Effector memory CD8-positive, alpha-beta T cell (primary cell): ENCODE data around the gene EDN1.
"Not testable (repeated sequence)": the region's sequence is repeated elsewhere in the genome, so short reads cannot be mapped to it uniquely, and the experiment has no call there.

Source experiments
- ATAC-seq: fragments of 150-1000 bp; cut with Tn5 transposase; replicated peaks from 2 replicates; pipeline ENCODE4 v1.10.0; 2021; ENCODE audit warnings: mild to moderate bottlenecking, moderate library complexity
- DNase-seq, 3 experiments: peaks; one replicate each; pipeline ENCODE4 v3.0.0; 2021
- H3K27ac Mint-ChIP-seq, 2 donors: one replicate each; pipeline ENCODE4 v1.8.0; 2022; ENCODE audit warnings: mild to moderate bottlenecking in 2 of 2, mixed read lengths in 2 of 2, moderate library complexity in 2 of 2
- H3K27me3 Mint-ChIP-seq, 2 donors: one replicate each; pipeline ENCODE4 v1.8.0; 2022; ENCODE audit warnings: mixed read lengths in 2 of 2
- H3K36me3 Mint-ChIP-seq: one replicate; pipeline ENCODE4 v1.8.0; 2022; ENCODE audit warnings: mild to moderate bottlenecking, moderate library complexity, mixed read lengths; ENCODE audit not compliant: insufficient read depth
- H3K4me1 Mint-ChIP-seq, 2 donors: one replicate each; pipeline ENCODE4 v1.8.0; 2022; ENCODE audit warnings: low read depth in 2 of 2, mixed read lengths in 2 of 2
- H3K4me3 Mint-ChIP-seq, 2 donors: one replicate each; pipeline ENCODE4 v1.8.0; 2022; ENCODE audit warnings: mild to moderate bottlenecking in 2 of 2, mixed read lengths in 2 of 2, moderate library complexity in 2 of 2
- H3K9me3 Mint-ChIP-seq, 2 donors: one replicate each; pipeline ENCODE4 v1.8.0; 2022; ENCODE audit warnings: mixed read lengths in 2 of 2

The EDN1 gene

GRCh38 chr6:12311106-12311505, 20.9 kb downstream of the EDN1 start:
- Mint-ChIP-seq H3K27ac (no peak overlapping the region), H3K9me3 (no peaks in the 10 kb centered on the region), H3K36me3 (peaks cover 4% of the 10 kb centered on the region), H3K4me1 (no peaks in the 10 kb centered on the region), H3K27me3 (peaks cover 5 to 16% of the 10 kb centered on the region in 2 donors), H3K4me3 (no peak overlapping the region)
- no peak for ATAC-seq
- no peak for DNase-seq

DNA sequence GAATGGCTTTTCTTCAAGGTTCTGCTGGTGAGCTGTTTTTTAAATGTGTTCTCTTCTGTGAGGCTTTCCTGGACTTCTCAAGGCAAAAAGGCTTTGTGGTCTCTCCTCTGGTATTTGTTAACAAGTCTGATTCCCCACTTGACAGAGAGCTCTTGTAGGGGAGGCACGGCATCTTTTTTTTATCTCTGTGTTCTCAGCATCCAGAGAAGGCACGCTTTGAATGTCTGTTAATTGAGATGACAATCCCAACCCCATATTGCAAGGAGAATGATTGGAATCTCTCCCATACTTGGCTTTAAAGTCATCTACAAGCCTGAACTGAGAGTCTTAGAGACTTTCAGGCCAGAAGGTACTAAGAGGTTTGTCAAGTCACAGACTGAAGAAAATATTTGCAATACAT, 22.6 kb downstream of the EDN1 start:
- ATAC-seq: no peak
- DNase-seq: no peak

DNA sequence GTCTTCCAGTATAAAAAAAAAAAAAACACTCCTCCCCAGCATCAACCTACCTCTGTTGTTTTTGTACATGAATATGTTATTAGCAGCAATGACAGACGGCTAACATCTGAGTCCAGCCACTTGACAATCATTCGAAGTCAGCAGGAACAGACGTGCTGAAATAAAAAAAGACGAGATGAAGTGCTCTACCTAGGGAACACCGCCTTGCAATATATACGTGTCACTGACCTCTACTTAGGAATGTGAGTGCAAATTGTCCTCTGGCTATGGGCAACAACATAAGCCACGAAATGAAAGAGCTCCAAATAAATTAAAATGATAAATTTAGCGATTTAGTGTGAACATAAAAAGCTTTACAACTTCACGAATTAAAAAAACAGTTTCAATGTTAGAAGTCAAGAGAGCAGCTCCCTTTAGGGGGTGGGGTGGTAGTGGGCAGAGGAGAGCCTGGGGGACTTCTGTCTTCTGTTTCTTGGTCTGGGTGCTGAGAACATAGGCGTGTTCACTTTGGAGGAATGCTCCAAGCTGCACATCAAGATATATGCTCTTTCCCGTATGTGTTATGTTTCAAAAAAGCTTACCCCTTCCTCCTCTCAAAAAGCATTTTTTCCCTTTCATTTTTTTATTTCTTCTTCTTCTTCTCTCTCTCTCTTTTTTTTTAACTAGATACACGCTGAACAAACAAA, 23.3 kb downstream of the EDN1 start:
- ATAC-seq (no peak), DNase-seq (no peak)
- Mint-ChIP-seq H3K27me3 (peaks cover 7 to 9% of the 10 kb centered on the region in 2 donors), H3K4me1 (no peaks in the 10 kb centered on the region), H3K27ac (no peak overlapping the region), H3K9me3 (peaks cover 0 to 2% of the 10 kb centered on the region in 2 donors), H3K36me3 (no peaks in the 10 kb centered on the region), H3K4me3 (no peak overlapping the region)

More for the DNA sequence above, 22.6 kb downstream of the EDN1 start:
- H3K36me3 Mint-ChIP-seq: peaks cover 3% of the 10 kb centered on the region
- H3K4me3 Mint-ChIP-seq: no peak overlapping the region
- no peaks in the 10 kb centered on the region for H3K9me3 Mint-ChIP-seq
- no peak overlapping the region for H3K27ac Mint-ChIP-seq
- no peaks in the 10 kb centered on the region for H3K4me1 Mint-ChIP-seq
- peaks cover 5 to 9% of the 10 kb centered on the region in 2 donors for H3K27me3 Mint-ChIP-seq

DNA sequence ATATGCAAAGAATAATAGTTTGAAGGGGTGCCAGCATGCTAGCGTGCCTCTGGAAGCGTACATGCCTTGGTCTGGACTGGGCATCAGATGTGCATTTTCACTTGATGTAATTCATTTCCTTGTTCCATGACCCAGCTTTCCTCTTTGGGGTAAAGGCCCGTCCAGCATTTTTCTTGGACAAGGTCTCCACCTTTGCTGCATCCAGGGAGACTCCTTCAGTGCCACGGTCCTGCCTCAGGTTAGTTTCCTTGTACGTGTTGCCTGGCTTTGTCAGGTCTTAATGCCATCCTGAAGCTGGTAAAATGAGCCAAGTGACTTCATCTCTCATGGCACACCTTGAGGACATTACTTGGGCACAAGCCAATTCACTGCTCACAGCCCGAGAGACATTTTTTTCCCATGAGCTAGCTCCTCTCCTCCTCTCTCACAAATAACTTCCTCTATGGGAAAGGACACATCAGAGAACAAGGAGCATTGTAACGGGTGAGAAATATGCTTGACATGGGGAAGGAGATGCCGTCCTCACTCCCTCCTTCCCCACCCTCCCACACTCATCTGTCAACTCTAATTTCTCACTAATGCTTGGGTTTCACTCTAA, 23.9 kb downstream of the EDN1 start:
- H3K9me3 Mint-ChIP-seq: peaks cover 3 to 8% of the 10 kb centered on the region in 2 donors
- no peaks in the 10 kb centered on the region for H3K36me3 Mint-ChIP-seq
- peaks cover 0 to 2% of the 10 kb centered on the region in 2 donors for H3K4me1 Mint-ChIP-seq
- no peak overlapping the region for H3K4me3 Mint-ChIP-seq
- DNase-seq (no peak), ATAC-seq (no peak)
- no peak overlapping the region for H3K27ac Mint-ChIP-seq
- H3K27me3 Mint-ChIP-seq: peaks cover 14 to 15% of the 10 kb centered on the region in 2 donors

GRCh38 chr6:12314751-12315150, 24.6 kb downstream of the EDN1 start:
- Mint-ChIP-seq H3K4me1 (peaks cover 0 to 2% of the 10 kb centered on the region in 2 donors), H3K9me3 (peaks cover 5 to 9% of the 10 kb centered on the region in 2 donors), H3K4me3 (no peak overlapping the region), H3K36me3 (no peaks in the 10 kb centered on the region), H3K27ac (no peak overlapping the region), H3K27me3 (peaks cover 16 to 19% of the 10 kb centered on the region in 2 donors)
- DNase-seq: no peak
- no peak for ATAC-seq

- H3K27ac Mint-ChIP-seq: no peak overlapping the region
- no peaks in the 10 kb centered on the region for H3K36me3 Mint-ChIP-seq
- H3K9me3 Mint-ChIP-seq: peaks cover 5 to 9% of the 10 kb centered on the region in 2 donors
- DNase-seq (no peak), ATAC-seq (no peak)
- peaks cover 16 to 23% of the 10 kb centered on the region in 2 donors for H3K27me3 Mint-ChIP-seq
- peaks cover 0 to 2% of the 10 kb centered on the region in 2 donors for H3K4me1 Mint-ChIP-seq
- H3K4me3 Mint-ChIP-seq: no peak overlapping the region
Observed at GRCh38 chr6:12315292-12316081, 25.3 kb downstream of the EDN1 start.

DNA sequence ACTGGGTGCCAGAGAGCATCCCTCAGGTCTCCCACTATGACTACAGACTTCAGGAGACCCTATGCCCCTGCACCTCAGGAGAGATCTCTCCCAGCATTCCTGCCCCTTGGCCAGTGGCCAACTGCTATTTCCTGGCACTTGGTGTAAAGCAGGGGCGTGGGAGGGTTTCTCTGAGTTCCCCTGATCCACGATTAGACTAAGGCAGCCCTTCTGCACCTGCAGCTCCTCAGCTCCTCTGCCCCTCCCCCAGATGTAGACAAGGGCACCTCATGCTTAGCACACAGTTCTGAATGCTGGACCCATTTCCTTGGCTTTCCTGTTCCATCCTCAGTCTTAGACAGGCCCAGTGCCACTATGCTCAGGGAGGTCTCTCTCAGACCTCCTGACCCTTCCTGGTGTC, 28.6 kb downstream of the EDN1 start:
- H3K27me3 Mint-ChIP-seq: peaks cover 30 to 43% of the 10 kb centered on the region in 2 donors
- DNase-seq: no peak
- H3K27ac Mint-ChIP-seq: no peak overlapping the region
- H3K36me3 Mint-ChIP-seq: no peaks in the 10 kb centered on the region
- peaks cover 5 to 9% of the 10 kb centered on the region in 2 donors for H3K9me3 Mint-ChIP-seq
- H3K4me1 Mint-ChIP-seq: peaks cover 0 to 2% of the 10 kb centered on the region in 2 donors
- ATAC-seq: no peak
- no peak overlapping the region for H3K4me3 Mint-ChIP-seq

DNA sequence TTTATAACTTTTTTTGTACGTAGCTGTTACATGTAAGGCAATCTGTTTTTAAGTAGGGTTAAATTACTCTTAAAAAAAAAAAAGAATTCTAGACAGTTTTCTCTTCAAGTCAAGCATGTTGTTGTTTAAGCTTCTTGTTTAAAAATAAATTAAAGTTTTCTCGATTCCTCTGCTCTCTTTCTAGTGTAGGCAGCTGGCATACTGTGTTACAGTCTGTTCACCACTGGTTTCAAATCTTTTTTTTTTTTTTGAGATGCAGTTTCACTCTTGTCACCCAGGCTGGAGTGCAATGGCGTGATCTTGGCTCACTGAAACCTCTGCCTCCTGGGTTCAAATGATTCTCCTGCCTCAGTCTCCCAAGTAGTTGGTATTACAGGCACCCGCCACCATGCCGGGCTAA, 29.9 kb downstream of the EDN1 start:
- not testable (repeated sequence) for H3K9me3 Mint-ChIP-seq, H3K4me1 Mint-ChIP-seq, H3K36me3 Mint-ChIP-seq, H3K4me3 Mint-ChIP-seq, H3K27ac Mint-ChIP-seq, DNase-seq, ATAC-seq
- peaks cover 29 to 40% of the 10 kb centered on the region in 2 donors for H3K27me3 Mint-ChIP-seq

DNA sequence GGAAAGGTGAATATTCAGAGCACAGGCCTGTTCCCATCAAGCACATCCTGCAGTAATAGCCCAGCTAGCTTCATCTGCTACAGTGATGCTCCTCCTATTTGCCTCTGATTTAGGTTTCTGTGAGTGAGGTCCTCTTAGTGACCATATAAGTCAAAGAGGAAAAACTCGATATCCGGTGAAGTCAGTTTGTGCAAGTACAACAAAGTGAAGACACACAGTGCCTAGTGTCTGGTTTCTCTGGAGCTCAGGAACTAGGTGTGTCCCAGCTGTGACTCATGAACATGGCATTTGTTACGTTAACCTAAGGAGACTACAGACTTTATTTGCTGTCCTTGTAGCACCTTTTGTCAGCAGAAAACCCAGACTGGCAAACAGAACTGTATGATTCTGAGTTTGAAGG, 33.9 kb downstream of the EDN1 start:
- no peak overlapping the region for H3K4me3 Mint-ChIP-seq
- ATAC-seq (no peak), DNase-seq (no peak)
- no peaks in the 10 kb centered on the region for H3K36me3 Mint-ChIP-seq
- H3K9me3 Mint-ChIP-seq: peaks cover 1 to 2% of the 10 kb centered on the region in 2 donors
- H3K4me1 Mint-ChIP-seq: no peaks in the 10 kb centered on the region
- H3K27ac Mint-ChIP-seq: no peak overlapping the region
- H3K27me3 Mint-ChIP-seq: peaks cover 30 to 65% of the 10 kb centered on the region in 2 donors

DNA sequence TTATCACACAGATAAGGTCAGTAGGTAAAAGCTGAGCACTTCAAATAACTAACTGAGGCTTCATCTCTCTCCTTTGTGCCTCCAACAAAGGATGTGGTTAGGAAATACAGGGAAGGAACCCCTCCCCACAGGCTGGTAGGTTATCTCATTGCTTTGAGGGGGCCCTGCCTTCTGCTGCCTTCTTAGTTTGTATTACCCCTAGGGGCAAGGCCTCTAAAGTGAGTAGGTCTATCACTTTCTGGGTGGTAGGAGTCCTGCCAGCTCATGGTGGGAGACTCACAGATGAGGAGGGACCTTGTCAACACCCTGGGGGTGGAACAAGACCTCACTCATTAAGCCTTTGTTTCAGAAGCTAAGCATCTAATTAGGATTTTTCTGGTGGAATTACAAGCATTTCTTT, 34.6 kb downstream of the EDN1 start:
- no peak for DNase-seq
- Mint-ChIP-seq H3K4me1 (no peaks in the 10 kb centered on the region), H3K9me3 (no peaks in the 10 kb centered on the region), H3K4me3 (no peak overlapping the region), H3K36me3 (no peaks in the 10 kb centered on the region), H3K27me3 (peaks cover 29 to 68% of the 10 kb centered on the region in 2 donors), H3K27ac (no peak overlapping the region)
- no peak for ATAC-seq

DNA sequence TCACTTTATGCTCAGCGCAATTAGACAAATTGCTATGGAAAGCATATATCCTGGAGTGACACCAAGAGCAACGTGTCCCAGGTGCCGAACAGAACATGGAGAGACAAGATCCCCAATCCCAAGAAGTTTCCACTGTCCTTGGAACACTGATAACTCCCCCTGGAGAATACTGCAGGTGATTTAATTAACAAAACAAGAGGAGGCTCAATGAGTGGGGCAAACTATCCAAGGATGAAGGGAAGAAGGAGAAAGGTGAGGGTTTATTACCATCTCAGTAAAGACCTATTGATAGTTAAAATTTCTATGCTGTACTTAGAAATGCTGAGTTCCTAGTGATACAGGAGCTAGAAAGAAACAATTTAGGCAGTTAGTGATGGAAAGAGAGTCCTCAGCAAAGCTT, 35.7 kb downstream of the EDN1 start:
- Mint-ChIP-seq H3K9me3 (no peaks in the 10 kb centered on the region), H3K4me1 (no peaks in the 10 kb centered on the region), H3K27ac (no peak overlapping the region), H3K4me3 (no peak overlapping the region), H3K27me3 (peaks cover 31 to 63% of the 10 kb centered on the region in 2 donors), H3K36me3 (no peaks in the 10 kb centered on the region)
- DNase-seq (no peak), ATAC-seq (no peak)

GRCh38 chr6:12327391-12327790, 37.2 kb downstream of the EDN1 start:
- Mint-ChIP-seq H3K36me3 (no peaks in the 10 kb centered on the region), H3K27ac (no peak overlapping the region), H3K4me1 (no peaks in the 10 kb centered on the region), H3K4me3 (no peak overlapping the region), H3K27me3 (peaks cover 22 to 50% of the 10 kb centered on the region in 2 donors), H3K9me3 (no peaks in the 10 kb centered on the region)
- no peak for DNase-seq
- no peak for ATAC-seq

- H3K36me3 Mint-ChIP-seq: no peaks in the 10 kb centered on the region
- ATAC-seq (no peak), DNase-seq (no peak)
- peaks cover 22 to 46% of the 10 kb centered on the region in 2 donors for H3K27me3 Mint-ChIP-seq
- H3K4me1 Mint-ChIP-seq: no peaks in the 10 kb centered on the region
- H3K4me3 Mint-ChIP-seq: no peak overlapping the region
- H3K9me3 Mint-ChIP-seq: no peaks in the 10 kb centered on the region
- no peak overlapping the region for H3K27ac Mint-ChIP-seq
Observed at GRCh38 chr6:12327988-12328387, 37.8 kb downstream of the EDN1 start.
